ENCODE measurements around the gene MT3. TPM values are rescaled to one million over a fixed set of nuclear protein-coding genes. Genes with fewer than 3 reads are reported as not detected.
"Not testable (repeated sequence)": the region's sequence is repeated elsewhere in the genome, so short reads cannot be mapped to it uniquely, and the experiment has no call there.

Gene MT3
- total RNA-seq, 6 experiments from 2014 or later, result 0.62 TPM; not detected in 5

DNA sequence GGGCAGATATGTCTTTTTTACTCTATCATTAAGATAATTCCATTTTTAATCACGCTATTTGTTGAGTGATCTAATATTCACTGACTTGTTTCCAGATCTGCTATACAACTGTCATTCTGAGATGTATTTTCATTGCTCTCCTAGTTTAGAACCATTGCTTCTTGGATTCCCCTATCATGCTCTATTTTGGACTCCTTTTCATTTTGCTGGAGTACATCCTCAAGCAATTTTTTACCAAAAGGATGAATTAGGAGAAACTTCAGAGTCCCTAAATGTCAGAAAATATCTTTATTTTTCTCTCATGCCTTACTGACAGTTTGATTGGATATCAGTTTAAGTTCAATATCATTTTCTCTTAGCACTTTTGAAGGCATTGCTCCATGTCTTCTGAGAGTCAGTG lies 14.7 kb upstream of the MT3 start:
- Histone ChIP-seq H3K4me1 (no peaks in the 10 kb centered on the region), H3K27me3 (no peaks in the 10 kb centered on the region), H3K27ac (no peak overlapping the region), H3K9me3 (no peaks in the 10 kb centered on the region), H3K4me3 (no peak overlapping the region), H3K36me3 (no peaks in the 10 kb centered on the region)
- intact Hi-C loops (cut with DNase I), result no loop called here
- ATAC-seq, result no peak
- 67% methylated on average over 1 of the region's 1 CpG for WGBS (ENCODE audit: insufficient coverage, low coverage, low lambda C conversion rate, missing lambda C conversion rate)
- DNase-seq, result no peak
- no peak for TF ChIP-seq POLR2A (IDR thresholded peaks at IDR 0.05)

DNA sequence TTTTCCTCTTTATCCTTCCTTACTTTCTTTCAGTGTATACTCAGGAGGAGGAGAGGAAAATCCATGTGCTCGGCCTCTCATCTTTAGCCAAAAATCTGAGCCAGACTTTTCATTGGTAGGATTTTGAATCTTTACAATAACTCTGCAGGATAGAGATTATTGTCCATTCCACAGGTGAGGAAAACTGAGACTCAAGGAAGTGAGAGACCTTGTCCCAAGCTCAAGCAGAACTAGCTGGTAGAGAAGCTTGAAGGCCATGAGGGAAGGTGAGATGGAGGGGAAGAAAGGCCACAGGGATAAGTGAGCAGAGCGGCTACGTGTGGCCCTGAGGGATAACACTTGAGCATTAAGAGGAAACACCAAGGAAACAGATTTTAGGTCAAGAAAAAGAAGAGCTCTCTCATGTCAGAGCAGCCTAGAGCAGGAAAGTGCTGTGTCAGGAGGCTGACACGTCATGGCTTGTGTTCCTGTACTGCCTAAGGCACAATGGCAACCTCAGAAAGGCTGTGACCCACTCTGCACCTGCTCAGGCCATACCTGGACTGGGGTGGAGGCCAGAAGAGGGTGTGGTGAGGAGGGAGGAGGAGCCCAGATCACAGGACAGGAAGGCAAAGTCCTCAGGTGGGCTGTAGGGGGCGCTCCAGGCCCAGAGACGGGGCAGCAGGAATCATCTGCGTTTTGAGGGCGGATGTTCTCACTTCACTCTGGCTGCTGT lies 12.6 kb upstream of the MT3 start:
- ATAC-seq, result peak; percentile 99 to 100 (median 100)
- H3K4me3 ChIP-seq, result no peak overlapping the region
- no peaks in the 10 kb centered on the region for H3K36me3 ChIP-seq
- no peaks in the 10 kb centered on the region for H3K9me3 ChIP-seq
- H3K4me1 ChIP-seq, result no peaks in the 10 kb centered on the region
- intact Hi-C loops (cut with DNase I), result no loop called here
- 48% methylated on average over 4 of the region's 8 CpGs for WGBS (ENCODE audit: insufficient coverage, low coverage, low lambda C conversion rate, missing lambda C conversion rate)
- no peak overlapping the region for H3K27ac ChIP-seq
- TF ChIP-seq POLR2A (IDR thresholded peaks at IDR 0.05), result no peak
- TF ChIP-seq, protein P1, sequence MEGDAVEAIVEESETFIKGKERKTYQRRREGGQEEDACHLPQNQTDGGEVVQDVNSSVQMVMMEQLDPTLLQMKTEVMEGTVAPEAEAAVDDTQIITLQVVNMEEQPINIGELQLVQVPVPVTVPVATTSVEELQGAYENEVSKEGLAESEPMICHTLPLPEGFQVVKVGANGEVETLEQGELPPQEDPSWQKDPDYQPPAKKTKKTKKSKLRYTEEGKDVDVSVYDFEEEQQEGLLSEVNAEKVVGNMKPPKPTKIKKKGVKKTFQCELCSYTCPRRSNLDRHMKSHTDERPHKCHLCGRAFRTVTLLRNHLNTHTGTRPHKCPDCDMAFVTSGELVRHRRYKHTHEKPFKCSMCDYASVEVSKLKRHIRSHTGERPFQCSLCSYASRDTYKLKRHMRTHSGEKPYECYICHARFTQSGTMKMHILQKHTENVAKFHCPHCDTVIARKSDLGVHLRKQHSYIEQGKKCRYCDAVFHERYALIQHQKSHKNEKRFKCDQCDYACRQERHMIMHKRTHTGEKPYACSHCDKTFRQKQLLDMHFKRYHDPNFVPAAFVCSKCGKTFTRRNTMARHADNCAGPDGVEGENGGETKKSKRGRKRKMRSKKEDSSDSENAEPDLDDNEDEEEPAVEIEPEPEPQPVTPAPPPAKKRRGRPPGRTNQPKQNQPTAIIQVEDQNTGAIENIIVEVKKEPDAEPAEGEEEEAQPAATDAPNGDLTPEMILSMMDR (IDR thresholded peaks at IDR 0.05), result peak; percentile 62 to 84 (median 76)
- DNase-seq, result peak; percentile 71 to 79 (median 76)
- H3K27me3 ChIP-seq, result no peaks in the 10 kb centered on the region

DNA sequence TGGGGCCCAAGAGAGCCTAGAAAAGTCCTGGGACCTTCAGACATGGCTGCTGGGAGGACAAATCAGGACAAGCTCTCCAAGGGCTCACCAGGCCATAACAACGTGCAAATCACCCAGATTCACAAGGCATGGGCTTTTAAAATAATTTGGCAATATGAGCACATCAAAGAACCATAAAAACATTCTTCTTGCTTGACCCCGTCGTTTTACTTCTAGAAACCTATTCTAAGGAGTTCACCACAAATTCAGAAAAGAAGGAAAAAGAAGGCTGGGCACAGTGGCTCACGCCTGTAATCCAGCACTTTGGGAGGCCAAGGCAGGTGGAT lies 12.1 kb upstream of the MT3 start:
- Histone ChIP-seq H3K36me3 (no peaks in the 10 kb centered on the region), H3K4me3 (no peak overlapping the region), H3K9me3 (no peaks in the 10 kb centered on the region), H3K27ac (no peak overlapping the region), H3K4me1 (no peaks in the 10 kb centered on the region), H3K27me3 (no peaks in the 10 kb centered on the region)
- DNase-seq (no peak), ATAC-seq (no peak)
- WGBS (ENCODE audit: insufficient coverage, low coverage, low lambda C conversion rate, missing lambda C conversion rate), result 55% methylated on average over 3 of the region's 4 CpGs
- TF ChIP-seq, protein P1 (IDR thresholded peaks at IDR 0.05), result no peak
- no peak for TF ChIP-seq POLR2A (IDR thresholded peaks at IDR 0.05)
- intact Hi-C loops (cut with DNase I), result no loop called here

DNA sequence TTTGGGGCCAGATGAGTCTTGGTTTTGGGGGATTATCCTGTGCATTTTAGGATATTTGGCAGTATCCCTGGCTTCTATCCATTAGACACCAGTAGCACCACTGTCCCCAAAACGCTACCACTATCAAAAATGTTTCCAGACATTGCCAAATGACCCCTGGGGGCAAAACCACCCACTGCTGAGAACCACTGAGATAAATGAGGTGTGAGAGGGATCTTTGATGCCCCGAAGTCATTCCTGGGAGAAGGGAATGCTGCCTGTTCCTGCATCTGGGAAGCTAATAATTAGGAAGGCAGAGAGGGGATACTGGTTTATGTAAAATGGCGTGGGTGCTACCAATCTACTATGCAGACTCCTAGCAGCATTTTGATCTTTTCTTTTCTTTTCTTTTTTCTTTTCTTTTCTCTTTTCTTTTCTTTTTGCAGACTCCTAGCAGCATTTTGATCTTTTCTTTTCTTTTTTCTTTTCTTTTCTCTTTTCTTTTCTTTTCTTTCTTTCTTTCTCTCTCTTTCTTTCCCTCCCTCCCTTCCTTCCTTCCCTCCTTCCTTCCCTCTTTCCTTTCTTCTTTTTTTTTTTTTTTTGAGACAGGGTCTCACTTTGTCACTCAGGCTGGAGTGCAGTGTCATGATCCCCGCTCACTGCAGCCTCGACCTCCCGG lies 8.8 kb upstream of the MT3 start:
- DNase-seq (no peak), ATAC-seq (no peak)
- Histone ChIP-seq H3K9me3 (no peaks in the 10 kb centered on the region), H3K4me3 (no peak overlapping the region), H3K4me1 (no peaks in the 10 kb centered on the region), H3K27me3 (no peaks in the 10 kb centered on the region), H3K27ac (no peak overlapping the region), H3K36me3 (no peaks in the 10 kb centered on the region)
- 66% methylated on average over 4 of the region's 6 CpGs for WGBS (ENCODE audit: insufficient coverage, low coverage, low lambda C conversion rate, missing lambda C conversion rate)
- intact Hi-C loops (cut with DNase I), result no loop called here
- no peak for TF ChIP-seq POLR2A (IDR thresholded peaks at IDR 0.05)
- TF ChIP-seq, protein P1 (IDR thresholded peaks at IDR 0.05), result no peak

DNA sequence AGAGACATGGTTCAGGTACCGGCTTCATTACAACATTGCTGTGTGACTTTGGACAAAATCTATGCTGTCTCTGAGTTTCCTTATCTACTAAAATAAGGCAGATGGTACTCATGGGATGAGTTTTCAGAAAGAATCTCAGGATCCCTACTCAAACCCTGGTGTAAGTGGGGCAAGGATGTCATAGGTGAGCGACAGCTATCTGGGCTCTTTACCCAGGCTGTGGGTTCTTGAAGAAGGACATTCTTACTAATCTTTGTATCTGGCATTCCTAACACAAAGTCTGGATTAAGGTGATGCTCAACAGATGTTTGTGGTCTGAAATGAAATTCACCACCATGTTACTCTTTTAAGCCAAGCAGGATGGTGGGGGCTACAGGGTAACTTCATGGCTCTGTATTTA lies 6.4 kb upstream of the MT3 start:
- 50% methylated on average over 1 of the region's 2 CpGs for WGBS (ENCODE audit: insufficient coverage, low coverage, low lambda C conversion rate, missing lambda C conversion rate)

More for the DNA sequence above, 6.4 kb upstream of the MT3 start:
- H3K27me3 ChIP-seq; H3K4me1 ChIP-seq; DNase-seq; H3K36me3 ChIP-seq; H3K27ac ChIP-seq; intact Hi-C loops (cut with DNase I); H3K4me3 ChIP-seq; ATAC-seq; H3K9me3 ChIP-seq: not testable (repeated sequence)

Data from right lobe of liver (tissue), 6 donors.